Keratinocyte (primary cell): ENCODE data around the gene BTG2. TPM values are rescaled to one million over a fixed set of nuclear protein-coding genes. Genes with fewer than 3 reads are reported as not detected.
A peak's percentile ranks its signal among the peaks of the same experiment; 100 is the strongest.

Experiments used
- DNase-seq: peaks from one replicate; pipeline ENCODE4 v3.0.0-alpha.2; 2011; ENCODE audit warnings: low read depth, missing footprints, low spot score
- FAIRE-seq: peaks from 2 replicates; lab custom pipeline; 2011; peaks lifted over from hg19 to GRCh38; lab: Jason Lieb, UNC
- H2AFZ ChIP-seq: 2 replicates; pipeline ENCODE4 v1.6.0; 2012; ENCODE audit warnings: low read length, control low read depth, inconsistent platforms; ENCODE audit not compliant: control insufficient read depth
- H3K27ac ChIP-seq: 2 replicates; pipeline ENCODE4 v1.5.1; 2011; ENCODE audit warnings: low read length; ENCODE audit not compliant: control insufficient read depth, insufficient read depth
- H3K27me3 ChIP-seq: 3 replicates; pipeline ENCODE4 v1.6.0; 2011; ENCODE audit warnings: low read length; ENCODE audit not compliant: control insufficient read depth, insufficient read depth; ENCODE audit errors: extremely low read depth
- H3K36me3 ChIP-seq, 2 experiments: 2 replicates in 1 of 2; 3 replicates in 1 of 2; pipeline ENCODE4 v1.5.1; 2011; ENCODE audit warnings: low read length in 2 of 2, mild to moderate bottlenecking in 1 of 2; ENCODE audit not compliant: control insufficient read depth in 2 of 2, insufficient read depth in 2 of 2; ENCODE audit errors: extremely low read depth in 1 of 2
- H3K4me1 ChIP-seq: 3 replicates; pipeline ENCODE4 v1.5.1; 2011; ENCODE audit warnings: low read length; ENCODE audit not compliant: control insufficient read depth, insufficient read depth; ENCODE audit errors: extremely low read depth
- H3K4me2 ChIP-seq: 3 replicates; pipeline ENCODE4 v1.6.0; 2011; ENCODE audit warnings: low read depth, low read length; ENCODE audit not compliant: control insufficient read depth, insufficient read depth; ENCODE audit errors: extremely low read depth
- H3K4me3 ChIP-seq, 3 experiments: fragments of 200-600 bp in 1 of 3; sonication (generic) in 1 of 3; 2 replicates in 2 of 3; 3 replicates in 1 of 3; pipeline ENCODE4 v1.5.1; 2011 to 2016; ENCODE audit warnings: low read length in 3 of 3, mild to moderate bottlenecking in 3 of 3, control low read depth in 2 of 3, inconsistent platforms in 1 of 3, low read depth in 1 of 3, mixed read lengths in 1 of 3, mixed run types in 1 of 3, moderate library complexity in 1 of 3; ENCODE audit not compliant: control insufficient read depth in 2 of 3, insufficient read depth in 2 of 3; ENCODE audit errors: extremely low read depth in 1 of 3
- H3K79me2 ChIP-seq: 2 replicates; pipeline ENCODE4 v1.6.0; 2012; ENCODE audit warnings: low read length; ENCODE audit not compliant: control insufficient read depth, insufficient read depth
- H3K9ac ChIP-seq: 3 replicates; pipeline ENCODE4 v1.6.0; 2011; ENCODE audit warnings: low read length; ENCODE audit not compliant: control insufficient read depth, insufficient read depth; ENCODE audit errors: extremely low read depth
- H3K9me1 ChIP-seq: 3 replicates; pipeline ENCODE4 v1.6.0; 2011; ENCODE audit warnings: low read length; ENCODE audit not compliant: control insufficient read depth, insufficient read depth; ENCODE audit errors: extremely low read depth
- H3K9me3 ChIP-seq: 2 replicates; pipeline ENCODE4 v1.5.1; 2012; ENCODE audit warnings: low read depth, low read length; ENCODE audit not compliant: control insufficient read depth
- H4K20me1 ChIP-seq: 3 replicates; pipeline ENCODE4 v1.6.0; 2011; ENCODE audit warnings: low read length; ENCODE audit not compliant: control insufficient read depth, insufficient read depth; ENCODE audit errors: extremely low read depth
- CTCF ChIP-seq, 3 experiments: IDR thresholded peaks in 1 of 3; conservative IDR thresholded peaks in 1 of 3; optimal IDR thresholded peaks in 1 of 3; 2 replicates in 2 of 3; 3 replicates in 1 of 3; pipeline versions ENCODE3 to v1.5.1; 2011; ENCODE audit warnings: low read length in 3 of 3, mild to moderate bottlenecking in 3 of 3, moderate library complexity in 2 of 3, control low read depth in 1 of 3, inconsistent platforms in 1 of 3; ENCODE audit not compliant: insufficient read depth in 2 of 3; ENCODE audit errors: extremely low read depth in 1 of 3
- EZH2 ChIP-seq: IDR thresholded peaks from one replicate; pipeline ENCODE4 v1.6.1; 2012; ENCODE audit warnings: inconsistent platforms, mild to moderate bottlenecking, low read length, moderate library complexity
- dilution Hi-C: fragments of 300-500 bp; cut with MboI; formaldehyde crosslinking; loops from one replicate; pipeline ENCODE4 v1.7.0; 2020; ENCODE audit warnings: low sequenced_read_pairs; ENCODE audit not compliant: extremely low pct_ligation_motif_present
- polyA plus RNA-seq, 5 experiments: library from polyadenylated mRNA; depleted of rRNA in 3 of 5; stranded (reverse) in 3 of 5; stranded (forward) in 1 of 5; unstranded in 1 of 5; fragments of >200 nt; gene quantifications; 1 replicate in 1 of 5; 2 replicates in 3 of 5; 3 replicates in 1 of 5; pipeline versions ENCODE4 v1.2.1 to v1.2.3, GENCODE V29; 2011 to 2012; ENCODE audit warnings: missing spikeins in 2 of 5, low read depth in 1 of 5, low replicate concordance in 1 of 5

The BTG2 gene
- polyA plus RNA-seq, 1 donor (not counting 4 experiments of a cell fraction or from before 2014, with no cell fraction given), result 117 TPM

GRCh38 chr1:203326830-203327683 is 21.7 kb downstream of the BTG2 start:
- Histone ChIP-seq H3K79me2 (no peaks in the 10 kb centered on the region), H3K27ac (peak overlapping the region; percentile 74), H3K4me3 (peak overlapping the region; percentile 35 to 68 (median 57)), H3K9ac (peak overlapping the region; percentile 73), H3K36me3 (no peaks in the 10 kb centered on the region), H2AFZ (peak overlapping the region; percentile 96), H3K9me3 (no peaks in the 10 kb centered on the region), H3K4me2 (peak overlapping the region; percentile 91), H4K20me1 (no peaks in the 10 kb centered on the region), H3K9me1 (no peaks in the 10 kb centered on the region), H3K27me3 (peaks cover 3% of the 10 kb centered on the region), H3K4me1 (peaks cover 18% of the 10 kb centered on the region)
- FAIRE-seq, result no peak
- dilution Hi-C loops, result no loop called here
- DNase-seq, result peak; percentile 60
- TF ChIP-seq EZH2 (no peak), CTCF (optimal IDR thresholded peaks at IDR 0.05 in 1 of 3, IDR thresholded peaks at IDR 0.05 in 1 of 3, conservative IDR thresholded peaks at IDR 0.05 in 1 of 3; ENCODE audit: extremely low read depth in 1 of 3, insufficient read depth in 2 of 3, low read length in 3 of 3) (no peak)

- FAIRE-seq, result no peak
Measured at GRCh38 chr1:203327684-203328457, 22.6 kb downstream of the BTG2 start.

More at GRCh38 chr1:203327684-203328457, 22.6 kb downstream of the BTG2 start:
- no peaks in the 10 kb centered on the region for H3K9me1 ChIP-seq
- peak overlapping the region; percentile 96 for H2AFZ ChIP-seq
- peak overlapping the region; percentile 91 for H3K4me2 ChIP-seq
- H4K20me1 ChIP-seq, result no peaks in the 10 kb centered on the region
- no peaks in the 10 kb centered on the region for H3K79me2 ChIP-seq
- no peaks in the 10 kb centered on the region for H3K9me3 ChIP-seq
- dilution Hi-C loops, result no loop called here
- peak overlapping the region; percentile 35 to 59 (median 57) for H3K4me3 ChIP-seq
- H3K27ac ChIP-seq, result peak overlapping the region; percentile 74
- no peak for TF ChIP-seq EZH2
- TF ChIP-seq CTCF (optimal IDR thresholded peaks at IDR 0.05 in 1 of 3, IDR thresholded peaks at IDR 0.05 in 1 of 3, conservative IDR thresholded peaks at IDR 0.05 in 1 of 3; ENCODE audit: extremely low read depth in 1 of 3, insufficient read depth in 2 of 3, low read length in 3 of 3), result peak; percentile 40 to 61 (median 42)
- peaks cover 3% of the 10 kb centered on the region for H3K27me3 ChIP-seq
- no peak for DNase-seq
- H3K4me1 ChIP-seq, result peaks cover 18% of the 10 kb centered on the region
- H3K36me3 ChIP-seq, result no peaks in the 10 kb centered on the region
- peak overlapping the region; percentile 73 for H3K9ac ChIP-seq
